Lower leg skin (tissue), 3 donors: ENCODE data around the gene MYL7.

Experiments used
- CTCF ChIP-seq, 3 donors: fragments of 450-650 bp; IDR thresholded peaks; one replicate each; pipeline ENCODE4 v1.5.1; 2016; ENCODE audit warnings: antibody characterized with exemption in 3 of 3, mild to moderate bottlenecking in 3 of 3, moderate library complexity in 2 of 3
- POLR2A ChIP-seq, 2 donors: fragments of 450-650 bp; IDR thresholded peaks; one replicate each; pipeline ENCODE4 v1.6.1; 2016 to 2017; ENCODE audit warnings: antibody characterized with exemption in 2 of 2, mild to moderate bottlenecking in 1 of 2, moderate library complexity in 1 of 2

DNA sequence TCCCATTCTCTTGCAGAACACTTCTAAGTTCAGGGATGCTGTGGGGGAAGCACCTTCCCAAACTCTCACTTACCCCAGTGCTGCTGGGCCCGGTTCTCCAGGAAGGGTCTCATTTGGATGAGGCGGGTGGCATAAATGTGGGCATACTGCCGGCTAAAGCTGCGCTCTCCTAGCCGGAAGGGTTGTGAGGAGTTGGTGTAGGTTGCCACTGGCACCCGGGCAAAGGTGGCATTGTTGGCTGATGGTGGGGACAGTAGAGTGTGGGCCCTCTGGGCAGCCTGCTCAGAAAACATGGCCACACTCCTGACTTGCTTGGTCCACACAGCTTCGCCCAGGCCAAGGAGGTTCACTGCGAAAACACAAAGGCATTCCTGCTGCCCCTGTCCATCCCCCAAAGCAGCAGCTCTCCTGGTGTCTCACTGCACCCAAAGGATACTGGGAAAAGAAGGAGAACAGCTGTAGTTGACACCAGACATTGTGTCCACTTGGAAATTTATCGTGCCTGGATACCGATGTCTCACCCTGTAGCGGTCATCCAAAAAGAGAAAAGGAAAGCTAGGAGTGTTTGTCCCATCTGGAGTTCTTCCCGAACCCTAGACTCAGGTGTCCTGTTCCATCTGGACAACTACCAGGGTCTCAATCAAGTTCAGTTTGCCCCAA is 19.2 kb downstream of the MYL7 start:
- TF ChIP-seq CTCF (IDR thresholded peaks at IDR 0.05) (no peak), POLR2A (IDR thresholded peaks at IDR 0.05) (no peak)
